Measurements from ENCODE around the gene ABHD2.

DNA sequence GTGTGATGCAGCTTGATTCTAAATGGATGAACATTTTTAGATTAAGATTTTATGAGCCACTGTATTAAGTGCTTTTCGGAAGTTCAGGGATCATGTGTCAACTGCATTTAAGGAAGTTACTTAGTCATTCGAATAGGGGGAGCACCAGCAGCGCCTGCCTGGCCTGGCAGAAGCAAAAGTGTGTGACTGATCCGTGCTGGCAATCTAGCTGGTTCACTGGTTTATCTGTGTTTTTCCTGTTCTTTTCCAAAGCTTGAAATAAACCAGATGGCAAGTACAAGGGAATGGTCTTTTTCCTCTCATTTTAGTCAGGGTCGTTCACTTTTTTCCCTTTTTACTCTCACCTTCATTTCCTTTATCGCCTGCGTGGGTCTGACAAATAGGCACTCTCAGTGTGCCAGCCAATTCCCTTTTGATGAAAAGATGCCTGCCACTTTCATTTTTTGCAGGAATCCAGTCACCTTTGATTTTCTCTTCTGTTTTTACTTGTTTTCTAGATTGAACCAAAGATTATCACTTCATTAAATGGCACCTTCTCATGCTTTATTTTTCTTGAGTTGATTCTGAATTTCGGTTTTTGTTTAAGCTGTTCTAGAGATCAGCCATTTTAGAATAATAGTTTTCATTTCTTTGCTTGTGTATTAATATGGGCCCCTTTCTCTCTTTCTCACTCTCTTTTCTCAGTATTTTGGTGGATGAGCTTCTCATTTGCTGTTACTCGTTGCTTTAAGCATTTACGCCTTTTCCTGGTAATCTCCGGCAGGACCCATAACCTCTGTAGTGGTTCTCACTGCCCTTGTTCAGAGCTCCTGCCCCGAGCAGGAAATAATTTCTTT, 2.8 kb downstream of the ABHD2 start:
- TF ChIP-seq, protein P1, sequence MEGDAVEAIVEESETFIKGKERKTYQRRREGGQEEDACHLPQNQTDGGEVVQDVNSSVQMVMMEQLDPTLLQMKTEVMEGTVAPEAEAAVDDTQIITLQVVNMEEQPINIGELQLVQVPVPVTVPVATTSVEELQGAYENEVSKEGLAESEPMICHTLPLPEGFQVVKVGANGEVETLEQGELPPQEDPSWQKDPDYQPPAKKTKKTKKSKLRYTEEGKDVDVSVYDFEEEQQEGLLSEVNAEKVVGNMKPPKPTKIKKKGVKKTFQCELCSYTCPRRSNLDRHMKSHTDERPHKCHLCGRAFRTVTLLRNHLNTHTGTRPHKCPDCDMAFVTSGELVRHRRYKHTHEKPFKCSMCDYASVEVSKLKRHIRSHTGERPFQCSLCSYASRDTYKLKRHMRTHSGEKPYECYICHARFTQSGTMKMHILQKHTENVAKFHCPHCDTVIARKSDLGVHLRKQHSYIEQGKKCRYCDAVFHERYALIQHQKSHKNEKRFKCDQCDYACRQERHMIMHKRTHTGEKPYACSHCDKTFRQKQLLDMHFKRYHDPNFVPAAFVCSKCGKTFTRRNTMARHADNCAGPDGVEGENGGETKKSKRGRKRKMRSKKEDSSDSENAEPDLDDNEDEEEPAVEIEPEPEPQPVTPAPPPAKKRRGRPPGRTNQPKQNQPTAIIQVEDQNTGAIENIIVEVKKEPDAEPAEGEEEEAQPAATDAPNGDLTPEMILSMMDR (IDR thresholded peaks at IDR 0.05; ENCODE audit: low read length), result peak; percentile 12; the same call in 1 of the 2 replicates
- TF ChIP-seq EZH2 (optimal IDR thresholded peaks at IDR 0.05; ENCODE audit: low read depth, low read length), result no peak

All from MM.1S (cell line).